Spleen (tissue), 7 donors: Measurements from ENCODE around the gene TCF7L1.
"Not testable (repeated sequence)": the region's sequence is repeated elsewhere in the genome, so short reads cannot be mapped to it uniquely, and the experiment has no call there.

Experiments used
- CTCF ChIP-seq, 11 experiments: fragments of 200-600 bp in 7 of 11; fragments of 450-650 bp in 4 of 11; sonication (generic) in 4 of 11; IDR thresholded peaks in 8 of 11; conservative IDR thresholded peaks in 3 of 11; 1 replicate in 7 of 11; 2 replicates in 4 of 11; pipeline versions ENCODE4 v1.4.0 to v1.8.0; 2016 to 2021; ENCODE audit warnings: antibody characterized with exemption in 11 of 11, inconsistent platforms in 4 of 11, mild to moderate bottlenecking in 1 of 11
- POLR2A ChIP-seq, 3 donors: fragments of 450-650 bp; IDR thresholded peaks; one replicate each; pipeline ENCODE4 v1.5.1; 2017; ENCODE audit warnings: antibody characterized with exemption in 3 of 3, mild to moderate bottlenecking in 1 of 3
- donor health status: DM: no; HTN: no; CAD: no; lungs with moderate emphysema.
- donor health status: DM: no; HTN: no; CAD: no.
- donor health status: DM: no; HTN: no; CAD: no.

DNA sequence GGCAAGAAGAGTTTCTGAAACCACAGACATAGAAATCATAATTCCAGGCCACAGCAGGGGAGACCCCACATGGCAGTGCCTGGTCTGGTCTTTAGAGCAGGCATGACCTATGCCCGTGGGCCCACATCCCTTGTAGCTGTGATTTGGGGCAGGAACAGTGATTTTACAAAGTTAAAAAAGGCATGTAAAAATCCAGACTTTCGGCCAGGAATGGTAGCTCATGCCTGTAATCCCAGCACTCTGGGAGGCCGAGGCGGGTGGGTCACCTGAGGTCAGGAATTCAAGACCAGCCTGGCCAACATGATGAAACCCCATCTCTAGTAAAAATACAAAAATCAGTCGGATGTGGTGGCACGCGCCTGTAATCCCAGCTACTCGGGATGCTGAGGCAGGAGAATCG, 78.4 kb downstream of the TCF7L1 start:
- not testable (repeated sequence) for TF ChIP-seq CTCF (IDR thresholded peaks at IDR 0.05 in 8 of 11, conservative IDR thresholded peaks at IDR 0.05 in 3 of 11); POLR2A (IDR thresholded peaks at IDR 0.05)
